22Rv1 (cell line): ENCODE data around the gene KNCN.

Experiments
- H3K27ac ChIP-seq: fragments of 450-650 bp; 2 replicates; pipeline ENCODE4 v1.5.1; 2017
- CTCF ChIP-seq: fragments of 450-650 bp; IDR thresholded peaks from 2 replicates; pipeline ENCODE4 v1.5.1; 2017; ENCODE audit warnings: mild to moderate bottlenecking
- ZFX ChIP-seq: fragments of 450-650 bp; IDR thresholded peaks from 2 replicates; pipeline ENCODE4 v1.6.1; 2017; ENCODE audit warnings: antibody characterized with exemption, borderline replicate concordance

The KNCN gene

GRCh38 chr1:46555826-46556619 lies 4.6 kb upstream of the KNCN start:
- TF ChIP-seq ZFX (no peak), CTCF (no peak)
- no peak overlapping the region for H3K27ac ChIP-seq

GRCh38 chr1:46554597-46555381 lies 3.3 kb upstream of the KNCN start:
- H3K27ac ChIP-seq: no peak overlapping the region

GRCh38 chr1:46554236-46554596 lies 2.8 kb upstream of the KNCN start:
- TF ChIP-seq CTCF: no peak
- TF ChIP-seq ZFX: no peak
- H3K27ac ChIP-seq: no peak overlapping the region

More at GRCh38 chr1:46554597-46555381, 3.3 kb upstream of the KNCN start:
- TF ChIP-seq ZFX (no peak), CTCF (no peak)

- TF ChIP-seq ZFX (no peak), CTCF (no peak)
Observed at GRCh38 chr1:46553506-46553905, 2.1 kb upstream of the KNCN start.

GRCh38 chr1:46552357-46553237 lies 1.1 kb upstream of the KNCN start:
- H3K27ac ChIP-seq: no peak overlapping the region
- no peak for TF ChIP-seq CTCF
- TF ChIP-seq ZFX: no peak

More at GRCh38 chr1:46553506-46553905, 2.1 kb upstream of the KNCN start:
- H3K27ac ChIP-seq: no peak overlapping the region

- no peak overlapping the region for H3K27ac ChIP-seq
- no peak for TF ChIP-seq CTCF
- no peak for TF ChIP-seq ZFX
Observed at GRCh38 chr1:46550751-46551231, 656 bp downstream of the KNCN start.
